RWPE2 (cell line): ENCODE measurements around the gene TAX1BP3.
A peak's percentile ranks its signal among the peaks of the same experiment; 100 is the strongest.

Experiments
- ATAC-seq: fragments of 200-7000 bp; cut with Tn5 transposase; 3 replicates; pipeline ENCODE4 v1.9.1; 2021; ENCODE audit warnings: low read depth
- DNase-seq: peaks from one replicate; pipeline ENCODE4 v3.0.0-alpha.2; 2020; ENCODE audit warnings: low spot score
- H3K27ac ChIP-seq: fragments of 450-650 bp; 2 replicates; pipeline ENCODE4 v1.5.1; 2017; ENCODE audit warnings: mild to moderate bottlenecking; ENCODE audit not compliant: poor library complexity, severe bottlenecking
- H3K27me3 ChIP-seq: fragments of 250-450 bp; sonication (Bioruptor Pico); 2 replicates; pipeline ENCODE4 v1.5.1; 2021; ENCODE audit warnings: mild to moderate bottlenecking, moderate library complexity; ENCODE audit not compliant: insufficient read depth, poor library complexity, severe bottlenecking
- H3K36me3 ChIP-seq: fragments of 250-450 bp; sonication (Bioruptor Pico); 2 replicates; pipeline ENCODE4 v1.5.1; 2020; ENCODE audit warnings: low read depth, mild to moderate bottlenecking, moderate library complexity
- H3K4me1 ChIP-seq: fragments of 250-450 bp; sonication (Bioruptor Pico); 2 replicates; pipeline ENCODE4 v1.5.1; 2021; ENCODE audit warnings: mild to moderate bottlenecking, moderate library complexity; ENCODE audit not compliant: insufficient read depth, poor library complexity, severe bottlenecking
- H3K4me3 ChIP-seq: fragments of 250-450 bp; sonication (Bioruptor Pico); 2 replicates; pipeline ENCODE4 v1.5.1; 2021; ENCODE audit warnings: mild to moderate bottlenecking, moderate library complexity; ENCODE audit not compliant: severe bottlenecking
- H3K9me3 ChIP-seq: fragments of 250-450 bp; sonication (Bioruptor Pico); 2 replicates; pipeline ENCODE4 v1.5.1; 2021; ENCODE audit warnings: mild to moderate bottlenecking, moderate library complexity; ENCODE audit not compliant: severe bottlenecking
- CTCF ChIP-seq: fragments of 450-650 bp; IDR thresholded peaks from one replicate; pipeline ENCODE4 v1.5.1; 2017; ENCODE audit warnings: mild to moderate bottlenecking, moderate library complexity; ENCODE audit not compliant: poor library complexity, severe bottlenecking

TAX1BP3 gene

GRCh38 chr17:3639981-3640596 lies 28.3 kb downstream of the TAX1BP3 start:
- Histone ChIP-seq H3K4me1 (peaks cover 4% of the 10 kb centered on the region), H3K4me3 (no peak overlapping the region), H3K27me3 (no peaks in the 10 kb centered on the region), H3K27ac (no peak overlapping the region), H3K36me3 (0 out of 2 replicates have a peak, but pooled peaks cover 3% of the 10 kb centered on the region), H3K9me3 (no peaks in the 10 kb centered on the region)
- no peak for TF ChIP-seq CTCF
- ATAC-seq (no peak), DNase-seq (no peak)

- ATAC-seq (peak; percentile 2; the same call in 1 of the 3 replicates), DNase-seq (no peak)
- H3K4me3 ChIP-seq: peak overlapping the region; percentile 90
- H3K4me1 ChIP-seq: peaks cover 7% of the 10 kb centered on the region
- H3K9me3 ChIP-seq: no peaks in the 10 kb centered on the region
- 0 out of 2 replicates have a peak, but pooled peaks cover 7% of the 10 kb centered on the region for H3K36me3 ChIP-seq
- H3K27me3 ChIP-seq: no peaks in the 10 kb centered on the region
- peak overlapping the region; percentile 67 for H3K27ac ChIP-seq
- TF ChIP-seq CTCF: no peak
These were observed 31.4 kb downstream of the TAX1BP3 start for GRCh38 chr17:3636908-3637373.

GRCh38 chr17:3636154-3636907 lies 32.0 kb downstream of the TAX1BP3 start, which contains the start of the genes CTNS and SHPK:
CTNS (plus strand) TSS chr17:3636760; CDS start chr17:3640207, 3,447 bp downstream.
SHPK (minus strand) TSS chr17:3636250; CDS start chr17:3636219, 31 bp downstream.
- H3K4me1 ChIP-seq: peaks cover 7% of the 10 kb centered on the region
- TF ChIP-seq CTCF: no peak
- peak within 1 kb of the TSS; percentile 90 for H3K4me3 ChIP-seq
- H3K9me3 ChIP-seq: no peaks in the 10 kb centered on the region
- no peaks in the 10 kb centered on the region for H3K27me3 ChIP-seq
- peak within 1 kb of the TSS; percentile 67 for H3K27ac ChIP-seq
- DNase-seq (peak; percentile 97), ATAC-seq (peak; percentile 96)
- 0 out of 2 replicates have a peak, but pooled peaks cover 7% of the 10 kb centered on the region for H3K36me3 ChIP-seq

- Histone ChIP-seq H3K4me1 (peaks cover 7% of the 10 kb centered on the region), H3K9me3 (no peaks in the 10 kb centered on the region), H3K4me3 (peak overlapping the region; percentile 90), H3K27me3 (no peaks in the 10 kb centered on the region), H3K36me3 (0 out of 2 replicates have a peak, but pooled peaks cover 7% of the 10 kb centered on the region), H3K27ac (peak overlapping the region; percentile 67)
- TF ChIP-seq CTCF: no peak
- ATAC-seq (no peak), DNase-seq (no peak)
These were observed 32.8 kb downstream of the TAX1BP3 start for GRCh38 chr17:3635474-3636153.
